Measurements from ENCODE around the gene STIM2.

- TF ChIP-seq HDGF (IDR thresholded peaks at IDR 0.05; ENCODE audit: borderline replicate concordance) (no peak), LEF1 (IDR thresholded peaks at IDR 0.05; ENCODE audit: borderline replicate concordance) (no peak)
Observed at GRCh38 chr4:26861434-26862186, 969 bp downstream of the STIM2 start.
